ENCODE measurements around the gene ZC3H15. TPM values are rescaled to one million over a fixed set of nuclear protein-coding genes. Genes with fewer than 3 reads are reported as not detected.
A peak's percentile ranks its signal among the peaks of the same experiment; 100 is the strongest.
"Not testable (repeated sequence)": the region's sequence is repeated elsewhere in the genome, so short reads cannot be mapped to it uniquely, and the experiment has no call there.

ZC3H15 gene
- total RNA-seq, result 71.7 and 71.9 TPM in 2 replicates

DNA sequence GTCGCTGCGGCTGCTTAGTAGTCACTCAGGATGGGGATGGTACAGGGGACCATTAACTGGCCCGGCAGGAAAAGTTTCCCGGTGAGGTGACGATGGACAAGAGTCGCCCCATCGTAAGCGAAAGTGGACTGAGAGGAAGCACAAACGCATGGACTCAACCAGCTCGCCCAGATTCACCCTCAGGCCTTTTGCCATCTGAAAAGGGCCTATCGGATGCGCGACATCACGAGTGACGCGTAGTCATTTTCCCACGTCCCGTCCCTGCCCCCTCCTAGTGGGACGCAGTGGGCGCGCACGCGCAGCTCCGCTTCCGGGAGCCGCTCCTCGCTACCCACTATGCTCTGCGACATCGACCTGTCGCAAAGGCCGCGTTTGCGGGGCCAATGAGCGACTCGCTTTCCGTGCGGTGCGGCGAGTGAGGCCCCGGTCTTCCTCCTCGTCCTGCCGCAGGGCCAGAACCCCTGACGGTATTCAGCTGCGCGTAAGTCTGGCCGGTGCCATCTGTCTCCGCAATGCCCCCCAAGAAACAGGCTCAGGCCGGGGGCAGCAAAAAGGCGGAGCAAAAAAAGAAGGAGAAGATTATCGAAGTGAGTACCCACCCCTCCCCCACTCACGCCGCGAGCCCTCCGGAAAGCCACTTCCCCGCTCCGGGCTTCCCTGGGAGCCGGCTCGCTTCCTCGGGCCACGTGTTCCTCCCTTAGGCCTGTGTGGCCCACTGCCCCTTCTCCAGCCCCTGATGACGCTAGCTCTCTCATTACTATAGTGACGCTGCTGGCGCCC, at the start of gene ZC3H15:
Gene ZC3H15 (plus strand): TSS at position 390 of the 780 bp plus-strand sequence. CDS start 123 bp downstream, at position 513.
- Histone ChIP-seq H3K79me2 (ENCODE audit: insufficient read depth, low read length) (peaks cover 57% of the 10 kb centered on the region), H3K36me3 (ENCODE audit: insufficient read depth, low read length) (no peaks in the 10 kb centered on the region), H3K4me3 (ENCODE audit: insufficient read depth, low read length) (peak within 1 kb of the TSS; percentile 95), H2AFZ (ENCODE audit: low read length) (peak within 1 kb of the TSS; percentile 94), H4K20me1 (ENCODE audit: insufficient read depth, low read length) (peaks cover 35% of the 10 kb centered on the region), H3K27ac (ENCODE audit: low read depth, low read length) (peak within 1 kb of the TSS; percentile 98), H3K9me3 (ENCODE audit: low read depth, low read length) (no peaks in the 10 kb centered on the region), H3K4me1 (ENCODE audit: insufficient read depth, low read length) (peaks cover 19% of the 10 kb centered on the region), H3K4me2 (ENCODE audit: insufficient read depth, low read length) (peak within 1 kb of the TSS; percentile 93), H3K27me3 (ENCODE audit: insufficient read depth, low read length) (no peaks in the 10 kb centered on the region)
- DNase-seq (ENCODE audit: insufficient read length, low spot score, missing footprints), result peak; percentile 94
- TF ChIP-seq, protein P1, sequence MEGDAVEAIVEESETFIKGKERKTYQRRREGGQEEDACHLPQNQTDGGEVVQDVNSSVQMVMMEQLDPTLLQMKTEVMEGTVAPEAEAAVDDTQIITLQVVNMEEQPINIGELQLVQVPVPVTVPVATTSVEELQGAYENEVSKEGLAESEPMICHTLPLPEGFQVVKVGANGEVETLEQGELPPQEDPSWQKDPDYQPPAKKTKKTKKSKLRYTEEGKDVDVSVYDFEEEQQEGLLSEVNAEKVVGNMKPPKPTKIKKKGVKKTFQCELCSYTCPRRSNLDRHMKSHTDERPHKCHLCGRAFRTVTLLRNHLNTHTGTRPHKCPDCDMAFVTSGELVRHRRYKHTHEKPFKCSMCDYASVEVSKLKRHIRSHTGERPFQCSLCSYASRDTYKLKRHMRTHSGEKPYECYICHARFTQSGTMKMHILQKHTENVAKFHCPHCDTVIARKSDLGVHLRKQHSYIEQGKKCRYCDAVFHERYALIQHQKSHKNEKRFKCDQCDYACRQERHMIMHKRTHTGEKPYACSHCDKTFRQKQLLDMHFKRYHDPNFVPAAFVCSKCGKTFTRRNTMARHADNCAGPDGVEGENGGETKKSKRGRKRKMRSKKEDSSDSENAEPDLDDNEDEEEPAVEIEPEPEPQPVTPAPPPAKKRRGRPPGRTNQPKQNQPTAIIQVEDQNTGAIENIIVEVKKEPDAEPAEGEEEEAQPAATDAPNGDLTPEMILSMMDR (IDR thresholded peaks at IDR 0.05; ENCODE audit: extremely low read depth, low read depth, low read length), result no peak

GRCh38 chr2:186437719-186438118, 48.3 kb upstream of the ZC3H15 start:
- H3K27me3 ChIP-seq (ENCODE audit: insufficient read depth, low read length), result no peaks in the 10 kb centered on the region
- no peak overlapping the region for H3K4me3 ChIP-seq (ENCODE audit: insufficient read depth, low read length)
- H3K9me3 ChIP-seq (ENCODE audit: low read depth, low read length), result no peaks in the 10 kb centered on the region
- H2AFZ ChIP-seq (ENCODE audit: low read length), result no peak overlapping the region
- no peaks in the 10 kb centered on the region for H4K20me1 ChIP-seq (ENCODE audit: insufficient read depth, low read length)
- no peaks in the 10 kb centered on the region for H3K4me1 ChIP-seq (ENCODE audit: insufficient read depth, low read length)
- H3K27ac ChIP-seq (ENCODE audit: low read depth, low read length), result no peak overlapping the region
- H3K79me2 ChIP-seq (ENCODE audit: insufficient read depth, low read length), result no peaks in the 10 kb centered on the region
- DNase-seq (ENCODE audit: insufficient read length, low spot score, missing footprints), result peak; percentile 5
- no peak overlapping the region for H3K4me2 ChIP-seq (ENCODE audit: insufficient read depth, low read length)
- H3K36me3 ChIP-seq (ENCODE audit: insufficient read depth, low read length), result no peaks in the 10 kb centered on the region
- TF ChIP-seq, protein P1 (IDR thresholded peaks at IDR 0.05; ENCODE audit: extremely low read depth, low read depth, low read length), result no peak

GRCh38 chr2:186439673-186440095, 46.4 kb upstream of the ZC3H15 start:
- H3K27me3 ChIP-seq (ENCODE audit: insufficient read depth, low read length); H2AFZ ChIP-seq (ENCODE audit: low read length); H3K36me3 ChIP-seq (ENCODE audit: insufficient read depth, low read length); H3K4me2 ChIP-seq (ENCODE audit: insufficient read depth, low read length); H3K4me1 ChIP-seq (ENCODE audit: insufficient read depth, low read length); H3K27ac ChIP-seq (ENCODE audit: low read depth, low read length); DNase-seq (ENCODE audit: insufficient read length, low spot score, missing footprints); H4K20me1 ChIP-seq (ENCODE audit: insufficient read depth, low read length); H3K79me2 ChIP-seq (ENCODE audit: insufficient read depth, low read length); H3K4me3 ChIP-seq (ENCODE audit: insufficient read depth, low read length); H3K9me3 ChIP-seq (ENCODE audit: low read depth, low read length): not testable (repeated sequence)

GRCh38 chr2:186440506-186440905, 45.6 kb upstream of the ZC3H15 start:
- DNase-seq (ENCODE audit: insufficient read length, low spot score, missing footprints), result no peak
- no peak overlapping the region for H2AFZ ChIP-seq (ENCODE audit: low read length)
- H3K4me3 ChIP-seq (ENCODE audit: insufficient read depth, low read length), result no peak overlapping the region
- H3K36me3 ChIP-seq (ENCODE audit: insufficient read depth, low read length), result no peaks in the 10 kb centered on the region
- H3K27me3 ChIP-seq (ENCODE audit: insufficient read depth, low read length), result no peaks in the 10 kb centered on the region
- no peak overlapping the region for H3K4me2 ChIP-seq (ENCODE audit: insufficient read depth, low read length)
- no peaks in the 10 kb centered on the region for H4K20me1 ChIP-seq (ENCODE audit: insufficient read depth, low read length)
- H3K9me3 ChIP-seq (ENCODE audit: low read depth, low read length), result no peaks in the 10 kb centered on the region
- no peak overlapping the region for H3K27ac ChIP-seq (ENCODE audit: low read depth, low read length)
- H3K79me2 ChIP-seq (ENCODE audit: insufficient read depth, low read length), result no peaks in the 10 kb centered on the region
- TF ChIP-seq, protein P1 (IDR thresholded peaks at IDR 0.05; ENCODE audit: extremely low read depth, low read depth, low read length), result no peak
- no peaks in the 10 kb centered on the region for H3K4me1 ChIP-seq (ENCODE audit: insufficient read depth, low read length)

Measured in osteoblast (primary cell).